MG63 (cell line): Measurements from ENCODE around the gene TNIP2. TPM values are rescaled to one million over a fixed set of nuclear protein-coding genes. Genes with fewer than 3 reads are reported as not detected.
"Not testable (repeated sequence)": the region's sequence is repeated elsewhere in the genome, so short reads cannot be mapped to it uniquely, and the experiment has no call there.

Experiments
- DNase-seq: peaks from one replicate; pipeline ENCODE4 v3.0.0-alpha.2; 2020
- H3K27me3 ChIP-seq: fragments of 250-450 bp; sonication (Bioruptor Pico); 2 replicates; pipeline ENCODE4 v1.5.1; 2020; ENCODE audit warnings: mild to moderate bottlenecking, moderate library complexity
- H3K36me3 ChIP-seq: fragments of 250-450 bp; sonication (Bioruptor Pico); 2 replicates; pipeline ENCODE4 v1.5.1; 2020; ENCODE audit warnings: mild to moderate bottlenecking, moderate library complexity
- H3K4me3 ChIP-seq: fragments of 250-450 bp; sonication (Bioruptor Pico); 2 replicates; pipeline ENCODE4 v1.5.1; 2020; ENCODE audit warnings: mild to moderate bottlenecking, moderate library complexity
- H3K9me3 ChIP-seq: fragments of 250-450 bp; sonication (Bioruptor Pico); 2 replicates; pipeline ENCODE4 v1.5.1; 2020; ENCODE audit warnings: mild to moderate bottlenecking, moderate library complexity
- total RNA-seq: library from RNA; depleted of rRNA; stranded (reverse); fragments of >200 nt; shearing (Covaris generic); gene quantifications from 2 replicates; pipeline ENCODE4 v1.2.3, GENCODE V29; 2014; ENCODE audit warnings: low replicate concordance

TNIP2 gene
- total RNA-seq, 1 experiment from 2014 or later, result 32.5 TPM

GRCh38 chr4:2742081-2742822, 13.9 kb downstream of the TNIP2 start:
- H3K27me3 ChIP-seq, result no peaks in the 10 kb centered on the region
- no peak overlapping the region for H3K4me3 ChIP-seq
- no peaks in the 10 kb centered on the region for H3K9me3 ChIP-seq
- no peak for DNase-seq
- H3K36me3 ChIP-seq, result peaks cover 4% of the 10 kb centered on the region; the same call in 1 of the 2 replicates

GRCh38 chr4:2741626-2742025, 14.5 kb downstream of the TNIP2 start:
- Histone ChIP-seq H3K4me3 (no peak overlapping the region), H3K9me3 (no peaks in the 10 kb centered on the region), H3K36me3 (no peaks in the 10 kb centered on the region; the same call in 1 of the 2 replicates), H3K27me3 (no peaks in the 10 kb centered on the region)
- no peak for DNase-seq

- H3K36me3 ChIP-seq, H3K27me3 ChIP-seq, DNase-seq, H3K9me3 ChIP-seq, H3K4me3 ChIP-seq: not testable (repeated sequence)
Observed at GRCh38 chr4:2738296-2738695, 17.8 kb downstream of the TNIP2 start.

- no peak overlapping the region for H3K4me3 ChIP-seq
- peaks cover 9% of the 10 kb centered on the region for H3K36me3 ChIP-seq
- no peaks in the 10 kb centered on the region for H3K9me3 ChIP-seq
- H3K27me3 ChIP-seq, result no peaks in the 10 kb centered on the region
- no peak for DNase-seq
Observed at GRCh38 chr4:2735869-2736268, 20.3 kb downstream of the TNIP2 start.

GRCh38 chr4:2734612-2735011, 21.5 kb downstream of the TNIP2 start:
- Histone ChIP-seq H3K4me3 (no peak overlapping the region), H3K36me3 (peaks cover 9% of the 10 kb centered on the region), H3K9me3 (no peaks in the 10 kb centered on the region), H3K27me3 (no peaks in the 10 kb centered on the region)
- no peak for DNase-seq

GRCh38 chr4:2733844-2734574, 22.1 kb downstream of the TNIP2 start:
- Histone ChIP-seq H3K9me3 (no peaks in the 10 kb centered on the region), H3K36me3 (peaks cover 9% of the 10 kb centered on the region), H3K4me3 (no peak overlapping the region), H3K27me3 (no peaks in the 10 kb centered on the region)
- DNase-seq, result no peak

GRCh38 chr4:2733001-2733843, 22.9 kb downstream of the TNIP2 start:
- Histone ChIP-seq H3K9me3 (no peaks in the 10 kb centered on the region), H3K36me3 (peaks cover 9% of the 10 kb centered on the region), H3K4me3 (no peak overlapping the region), H3K27me3 (no peaks in the 10 kb centered on the region)
- DNase-seq, result no peak

- H3K36me3 ChIP-seq, result peaks cover 10% of the 10 kb centered on the region
- no peak overlapping the region for H3K4me3 ChIP-seq
- H3K9me3 ChIP-seq, result no peaks in the 10 kb centered on the region
- no peaks in the 10 kb centered on the region for H3K27me3 ChIP-seq
- DNase-seq, result no peak
Observed at GRCh38 chr4:2732526-2732925, 23.6 kb downstream of the TNIP2 start.

- Histone ChIP-seq H3K9me3 (no peaks in the 10 kb centered on the region), H3K36me3 (peaks cover 12% of the 10 kb centered on the region), H3K4me3 (no peak overlapping the region), H3K27me3 (no peaks in the 10 kb centered on the region)
- DNase-seq, result no peak
Observed at GRCh38 chr4:2731907-2732317, 24.2 kb downstream of the TNIP2 start.

GRCh38 chr4:2729533-2729875, 26.6 kb downstream of the TNIP2 start:
- Histone ChIP-seq H3K4me3 (no peak overlapping the region), H3K27me3 (no peaks in the 10 kb centered on the region), H3K36me3 (peaks cover 7% of the 10 kb centered on the region), H3K9me3 (no peaks in the 10 kb centered on the region)
- no peak for DNase-seq

- no peak for DNase-seq
- Histone ChIP-seq H3K27me3 (no peaks in the 10 kb centered on the region), H3K36me3 (peaks cover 7% of the 10 kb centered on the region), H3K4me3 (no peak overlapping the region), H3K9me3 (no peaks in the 10 kb centered on the region)
Observed at GRCh38 chr4:2728806-2729532, 27.2 kb downstream of the TNIP2 start.

- no peaks in the 10 kb centered on the region for H3K9me3 ChIP-seq
- no peaks in the 10 kb centered on the region for H3K27me3 ChIP-seq
- H3K4me3 ChIP-seq, result no peak overlapping the region
- H3K36me3 ChIP-seq, result peaks cover 7% of the 10 kb centered on the region
- DNase-seq, result no peak
Observed at GRCh38 chr4:2728221-2728620, 27.9 kb downstream of the TNIP2 start.

- not testable (repeated sequence) for H3K4me3 ChIP-seq, H3K36me3 ChIP-seq, H3K27me3 ChIP-seq, DNase-seq, H3K9me3 ChIP-seq
Observed at GRCh38 chr4:2726881-2727280, 29.3 kb downstream of the TNIP2 start.

GRCh38 chr4:2725380-2725779, 30.8 kb downstream of the TNIP2 start:
- no peaks in the 10 kb centered on the region for H3K27me3 ChIP-seq
- DNase-seq, result no peak
- H3K9me3 ChIP-seq, result no peaks in the 10 kb centered on the region
- H3K4me3 ChIP-seq, result no peak overlapping the region
- peaks cover 6% of the 10 kb centered on the region for H3K36me3 ChIP-seq

GRCh38 chr4:2723751-2724150, 32.4 kb downstream of the TNIP2 start:
- Histone ChIP-seq H3K36me3 (peaks cover 6% of the 10 kb centered on the region), H3K4me3 (no peak overlapping the region), H3K9me3 (no peaks in the 10 kb centered on the region), H3K27me3 (no peaks in the 10 kb centered on the region)
- DNase-seq, result no peak

GRCh38 chr4:2722033-2722432, 34.1 kb downstream of the TNIP2 start:
- Histone ChIP-seq H3K9me3 (no peaks in the 10 kb centered on the region), H3K27me3 (no peaks in the 10 kb centered on the region), H3K4me3 (no peak overlapping the region), H3K36me3 (peaks cover 3% of the 10 kb centered on the region; the same call in 1 of the 2 replicates)
- DNase-seq, result no peak

- no peak for DNase-seq
- H3K36me3 ChIP-seq, result peaks cover 3% of the 10 kb centered on the region; the same call in 1 of the 2 replicates
- no peaks in the 10 kb centered on the region for H3K27me3 ChIP-seq
- no peaks in the 10 kb centered on the region for H3K9me3 ChIP-seq
- no peak overlapping the region for H3K4me3 ChIP-seq
Observed at GRCh38 chr4:2721586-2721985, 34.5 kb downstream of the TNIP2 start.
